Progenitor cell of endocrine pancreas (in vitro differentiated cells): Measurements from ENCODE around the gene AMOTL2. TPM values are rescaled to one million over a fixed set of nuclear protein-coding genes. Genes with fewer than 3 reads are reported as not detected.

Experiments
- DNase-seq: peaks from one replicate; pipeline ENCODE4 v3.0.0; 2021; ENCODE audit warnings: low spot score; ENCODE audit not compliant: unreplicated experiment
- H3K27ac Mint-ChIP-seq: 2 replicates; pipeline ENCODE4 v1.8.0; 2021; ENCODE audit warnings: mild to moderate bottlenecking, moderate library complexity, mixed read lengths
- H3K27me3 Mint-ChIP-seq: 2 replicates; pipeline ENCODE4 v1.8.0; 2021; ENCODE audit warnings: mixed read lengths
- H3K36me3 Mint-ChIP-seq: 2 replicates; pipeline ENCODE4 v1.8.0; 2022; ENCODE audit warnings: mixed read lengths; ENCODE audit not compliant: insufficient read depth
- H3K4me1 Mint-ChIP-seq: 2 replicates; pipeline ENCODE4 v1.8.0; 2021; ENCODE audit warnings: low read depth, mixed read lengths
- H3K4me3 Mint-ChIP-seq: 2 replicates; pipeline ENCODE4 v1.8.0; 2021; ENCODE audit warnings: low read depth, mild to moderate bottlenecking, moderate library complexity, mixed read lengths
- H3K9me3 Mint-ChIP-seq: 2 replicates; pipeline ENCODE4 v1.8.0; 2021; ENCODE audit warnings: low read depth, mixed read lengths
- CTCF ChIP-seq: fragments of 200-600 bp; sonication (generic); IDR thresholded peaks from one replicate; pipeline ENCODE4 v1.5.0; 2021; ENCODE audit warnings: antibody characterized with exemption, mild to moderate bottlenecking; ENCODE audit not compliant: unreplicated experiment
- long read RNA-seq: library from polyadenylated mRNA; unstranded; transcript quantifications from one replicate; pipeline ENCODE4 v2.0.0, GENCODE V29; 2020
- total RNA-seq: library from RNA; stranded (reverse); gene quantifications from 2 replicates; pipeline ENCODE4 v1.2.1, GENCODE V29; 2021

AMOTL2 gene
- total RNA-seq, result 93.2 and 94.4 TPM in 2 replicates
- long read RNA-seq, full-length matches to known transcripts, result 2 of 23 reads
- long read RNA-seq, partial matches to known transcripts, result 12 of 23 reads
- long read RNA-seq, other reads (novel, unspliced or antisense), result 9 of 23 reads

- H3K9me3 Mint-ChIP-seq, result no peaks in the 10 kb centered on the region
- peaks cover 34% of the 10 kb centered on the region for H3K4me1 Mint-ChIP-seq
- peak; percentile 89 for DNase-seq
- peaks cover 14% of the 10 kb centered on the region for H3K27me3 Mint-ChIP-seq
- H3K27ac Mint-ChIP-seq, result peak within 1 kb of the TSS; percentile 100
- TF ChIP-seq CTCF, result no peak
- H3K36me3 Mint-ChIP-seq, result peaks cover 10% of the 10 kb centered on the region
- H3K4me3 Mint-ChIP-seq, result peak within 1 kb of the TSS; percentile 87
Observed at GRCh38 chr3:134374105-134374790, at the start of gene AMOTL2. TSS of gene AMOTL2 (minus strand) at chr3:134374447. CDS start at chr3:134371433, 3,014 bp downstream.

DNA sequence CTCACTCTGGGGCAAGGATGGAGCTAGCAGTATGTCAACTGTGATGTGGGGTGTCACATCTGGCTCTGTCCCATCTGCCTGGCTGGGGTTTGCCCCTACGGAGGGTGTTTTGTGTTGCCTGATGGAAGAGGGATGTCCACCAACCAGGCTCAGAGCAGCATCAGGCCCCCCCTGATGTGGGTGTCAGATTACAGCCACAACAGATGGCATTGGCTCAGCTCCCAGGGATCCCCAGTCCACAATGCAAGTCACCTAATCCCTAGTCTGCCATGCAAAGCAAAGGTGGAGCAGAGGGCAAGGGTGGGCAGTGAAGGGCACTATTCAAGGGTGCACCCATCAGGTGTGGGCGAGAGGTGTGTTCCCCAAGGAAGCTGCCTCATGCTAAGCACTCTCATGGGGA, 48.9 kb upstream of the AMOTL2 start:
- TF ChIP-seq CTCF, result no peak
- Mint-ChIP-seq H3K36me3 (no peaks in the 10 kb centered on the region), H3K9me3 (peaks cover 2% of the 10 kb centered on the region), H3K4me3 (no peak overlapping the region), H3K27ac (no peak overlapping the region), H3K27me3 (no peaks in the 10 kb centered on the region), H3K4me1 (peaks cover 17% of the 10 kb centered on the region)
- no peak for DNase-seq

DNA sequence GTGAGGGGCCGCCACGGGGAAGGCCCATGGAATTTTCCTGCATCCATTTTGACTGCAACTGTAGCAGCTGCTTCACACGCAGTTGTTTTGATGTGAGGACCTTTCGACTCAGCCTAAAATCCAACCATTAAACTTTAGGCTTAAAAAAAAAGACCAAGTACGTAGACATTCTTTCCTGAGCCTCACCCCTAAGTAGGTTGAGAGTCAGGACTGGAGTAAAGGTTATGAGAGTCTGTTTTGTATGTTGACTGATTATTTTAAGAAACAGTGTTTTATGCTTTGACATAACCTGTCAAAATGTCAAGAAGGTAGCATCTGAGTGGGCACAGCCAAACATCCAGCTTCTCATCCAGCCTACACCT, 45.7 kb upstream of the AMOTL2 start:
- Mint-ChIP-seq H3K27me3 (no peaks in the 10 kb centered on the region), H3K9me3 (peaks cover 2% of the 10 kb centered on the region), H3K27ac (peak overlapping the region; percentile 97), H3K4me1 (peaks cover 17% of the 10 kb centered on the region), H3K4me3 (no peak overlapping the region), H3K36me3 (no peaks in the 10 kb centered on the region)
- DNase-seq, result no peak
- no peak for TF ChIP-seq CTCF

DNA sequence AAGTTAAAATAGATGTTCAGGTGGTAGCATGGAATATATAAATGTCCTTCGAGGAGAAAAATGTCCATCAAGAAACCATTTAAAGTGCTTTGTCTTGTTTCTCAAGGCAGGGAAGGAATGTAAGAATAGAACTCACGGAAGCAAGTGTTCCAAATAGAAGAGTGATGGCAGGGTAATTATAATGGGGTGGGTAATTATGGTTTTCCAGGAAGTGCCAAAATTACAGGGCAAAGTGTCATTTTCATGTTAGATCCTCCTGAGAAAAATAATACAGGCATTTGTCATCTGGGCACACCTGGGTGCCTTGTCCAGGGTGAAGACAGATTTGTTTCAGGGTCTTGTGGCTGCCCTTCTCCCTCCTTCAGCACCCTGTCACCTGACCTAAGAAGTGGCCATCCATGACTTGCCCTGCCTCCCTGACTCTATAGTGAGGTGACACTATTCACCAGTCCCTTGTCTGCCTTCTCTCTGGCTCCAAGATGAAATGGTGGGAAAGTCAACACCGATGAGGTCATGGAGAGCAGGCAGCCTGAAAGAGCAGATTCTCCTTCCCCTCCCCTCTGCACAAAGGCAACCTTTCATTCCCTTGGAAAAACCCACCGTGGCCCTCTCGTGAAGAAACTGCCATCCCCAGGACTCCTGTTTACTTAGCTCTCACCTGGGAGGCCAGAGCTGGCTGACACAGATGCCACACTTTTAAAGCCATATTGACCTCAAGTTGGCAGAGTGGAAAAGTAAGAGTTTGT, 45.1 kb upstream of the AMOTL2 start:
- DNase-seq, result peak; percentile 26
- Mint-ChIP-seq H3K9me3 (peaks cover 2% of the 10 kb centered on the region), H3K4me1 (peaks cover 17% of the 10 kb centered on the region), H3K27me3 (no peaks in the 10 kb centered on the region), H3K36me3 (no peaks in the 10 kb centered on the region), H3K4me3 (no peak overlapping the region), H3K27ac (peak overlapping the region; percentile 97)
- TF ChIP-seq CTCF, result no peak

GRCh38 chr3:134409041-134409440, 34.8 kb upstream of the AMOTL2 start:
- H3K9me3 Mint-ChIP-seq, result no peaks in the 10 kb centered on the region
- H3K4me1 Mint-ChIP-seq, result peaks cover 30% of the 10 kb centered on the region
- no peak for TF ChIP-seq CTCF
- H3K36me3 Mint-ChIP-seq, result no peaks in the 10 kb centered on the region
- H3K27ac Mint-ChIP-seq, result no peak overlapping the region
- no peak for DNase-seq
- H3K4me3 Mint-ChIP-seq, result no peak overlapping the region
- peaks cover 23% of the 10 kb centered on the region for H3K27me3 Mint-ChIP-seq
